HG03135 (cell line): ENCODE measurements around the gene SMIM11.
"Not testable (repeated sequence)": the region's sequence is repeated elsewhere in the genome, so short reads cannot be mapped to it uniquely, and the experiment has no call there.

Source experiments
- ATAC-seq: cut with Tn5 transposase; IDR thresholded peaks from one replicate; pipeline ENCODE4 v1.9.1; 2021; ENCODE audit warnings: mild to moderate bottlenecking, moderate library complexity; ENCODE audit not compliant: unreplicated experiment

The SMIM11 gene

DNA sequence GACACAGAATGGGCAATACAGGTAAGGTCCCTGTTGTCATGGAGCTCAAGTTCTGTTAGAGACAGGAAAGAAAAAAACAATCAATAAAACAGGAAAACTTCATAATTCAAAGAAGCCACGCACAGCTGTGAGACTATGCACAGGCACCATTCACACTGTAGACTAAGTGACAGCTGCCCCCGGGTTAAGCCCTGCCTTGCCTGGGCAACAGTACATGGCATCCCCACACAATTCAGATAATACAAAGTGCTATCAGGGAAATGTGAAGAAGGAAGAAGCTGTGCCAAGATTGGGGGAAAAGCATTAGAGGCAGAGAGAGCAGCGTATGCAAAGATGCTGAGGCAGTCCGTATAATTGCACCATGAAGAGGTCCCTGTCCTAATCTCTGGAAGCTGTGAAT is 20.5 kb upstream of the SMIM11 start:
- ATAC-seq = no peak

DNA sequence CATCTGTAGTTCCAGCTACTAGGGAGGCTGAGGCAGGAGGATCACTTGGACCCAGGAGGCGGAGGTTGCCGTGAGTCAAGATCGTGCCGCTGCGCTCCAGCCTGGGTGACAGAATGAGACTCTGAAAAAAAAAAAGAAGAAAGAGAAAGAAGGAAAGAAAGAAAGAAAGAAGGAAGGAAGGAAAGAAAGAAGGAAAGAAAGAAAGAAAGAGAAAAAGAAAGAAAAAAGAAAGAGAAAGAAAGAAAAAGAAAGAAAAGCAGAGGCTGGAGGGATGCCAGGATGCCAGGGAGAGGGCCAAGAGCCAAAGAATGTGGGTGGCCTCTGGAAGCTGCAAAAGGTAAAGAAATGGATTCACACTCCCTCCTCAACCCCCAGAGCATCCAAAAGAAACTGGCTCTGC is 19.7 kb upstream of the SMIM11 start:
- ATAC-seq = no peak

DNA sequence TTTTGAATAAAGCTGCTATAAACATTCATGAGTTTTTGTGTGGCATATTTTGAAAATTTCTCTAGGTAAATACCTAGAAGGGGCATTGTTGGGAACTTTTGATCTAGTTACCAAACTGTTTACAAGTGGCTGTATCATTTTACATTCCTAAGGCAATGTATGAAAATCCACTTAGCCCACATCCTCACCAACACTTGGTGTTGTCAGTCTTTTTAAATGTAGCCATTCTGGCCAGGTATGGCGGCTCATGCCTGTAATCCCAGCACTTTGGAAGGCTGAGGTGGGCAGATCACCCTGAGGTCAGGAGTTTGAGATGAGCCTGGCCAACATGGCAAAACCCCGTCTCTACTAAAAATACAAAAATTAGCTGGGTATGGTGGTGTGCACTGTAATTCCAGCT is 17.4 kb upstream of the SMIM11 start:
- no peak for ATAC-seq

DNA sequence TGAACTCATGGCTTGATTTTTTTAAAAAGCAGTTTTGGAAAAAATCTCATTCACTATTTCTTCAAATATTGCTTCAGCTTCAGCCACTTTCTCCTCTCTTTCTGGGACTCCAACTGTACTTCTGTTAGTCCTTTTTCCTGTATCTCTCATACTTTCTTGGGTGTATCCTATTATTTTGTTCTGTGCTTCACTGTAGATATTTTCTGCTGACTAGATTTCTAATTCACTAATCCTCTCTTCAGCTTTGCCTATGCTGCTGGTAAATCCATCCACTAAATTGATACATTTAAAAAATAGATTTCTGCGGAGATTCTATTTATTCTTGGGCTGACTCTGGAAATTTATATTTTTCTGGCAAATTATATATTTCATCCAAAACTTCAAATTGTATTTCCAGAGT is 16.4 kb upstream of the SMIM11 start:
- ATAC-seq = no peak

DNA sequence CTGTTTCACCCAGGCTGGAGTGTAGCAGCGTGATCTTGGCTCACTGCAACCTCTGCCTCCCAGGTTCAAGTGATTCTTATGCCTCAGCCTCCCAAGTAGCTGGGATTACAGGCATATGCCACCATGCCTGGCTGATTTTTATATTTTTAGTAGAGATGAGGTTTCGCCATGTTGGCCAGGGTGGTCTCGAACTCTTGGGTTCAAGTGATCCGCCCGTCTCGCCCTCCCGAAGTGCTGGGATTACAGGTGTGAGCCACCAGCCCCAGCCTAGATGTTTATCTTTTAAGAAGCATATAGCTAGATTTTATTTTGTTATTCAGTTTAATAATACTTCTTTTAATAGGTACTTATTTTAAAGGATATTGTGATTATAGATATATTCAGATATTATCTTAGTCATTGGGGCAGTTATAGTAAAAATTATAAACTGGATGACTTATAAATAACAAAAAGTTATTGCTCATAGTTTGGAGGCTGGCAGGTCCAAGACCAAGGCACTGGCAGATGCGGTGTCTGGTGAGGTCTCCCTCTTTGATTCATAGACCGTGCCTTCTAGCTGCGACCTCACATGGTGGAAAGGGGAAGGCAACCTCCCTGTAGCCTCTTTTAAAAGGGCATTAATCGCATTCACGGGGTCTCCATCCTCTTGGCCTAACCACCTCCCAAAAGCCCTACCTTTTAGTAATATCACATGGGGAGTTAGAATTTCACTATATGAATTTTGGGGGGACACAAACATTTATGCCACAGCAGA is 14.6 kb upstream of the SMIM11 start:
- ATAC-seq = no peak

DNA sequence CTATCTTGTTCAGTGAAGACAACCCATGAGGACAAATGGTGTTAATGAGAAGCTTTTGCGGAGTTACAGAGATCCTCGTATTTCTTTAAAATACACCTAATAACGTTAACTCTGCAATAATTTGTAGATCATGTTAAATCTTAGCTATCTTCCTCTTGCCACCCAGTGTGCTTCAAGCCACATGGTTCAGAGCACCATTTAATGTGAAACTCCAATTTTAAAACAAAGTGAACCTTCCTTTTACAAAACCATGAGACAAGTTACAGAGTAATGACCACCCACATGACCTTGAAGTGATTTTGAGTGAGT is 13.2 kb upstream of the SMIM11 start:
- no peak for ATAC-seq

DNA sequence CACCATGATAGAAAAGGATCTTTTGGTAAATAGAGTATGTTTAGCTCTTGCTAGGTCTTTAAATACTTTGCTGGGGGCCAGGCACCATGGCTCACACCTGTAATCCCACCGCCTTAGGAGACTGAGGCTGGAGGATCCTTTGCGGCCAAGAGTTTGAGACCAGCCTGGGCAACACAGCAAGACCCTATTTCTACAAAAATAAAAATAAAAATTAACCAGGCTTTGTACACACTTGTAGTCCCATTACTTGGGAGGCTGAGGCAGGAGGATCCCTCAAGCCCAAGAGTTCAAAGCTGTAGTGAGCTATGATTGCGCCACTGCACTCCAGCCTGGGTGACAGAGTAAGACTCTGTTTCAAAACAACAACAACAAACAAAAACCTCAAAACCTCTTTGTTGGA is 12.6 kb upstream of the SMIM11 start:
- ATAC-seq = no peak

DNA sequence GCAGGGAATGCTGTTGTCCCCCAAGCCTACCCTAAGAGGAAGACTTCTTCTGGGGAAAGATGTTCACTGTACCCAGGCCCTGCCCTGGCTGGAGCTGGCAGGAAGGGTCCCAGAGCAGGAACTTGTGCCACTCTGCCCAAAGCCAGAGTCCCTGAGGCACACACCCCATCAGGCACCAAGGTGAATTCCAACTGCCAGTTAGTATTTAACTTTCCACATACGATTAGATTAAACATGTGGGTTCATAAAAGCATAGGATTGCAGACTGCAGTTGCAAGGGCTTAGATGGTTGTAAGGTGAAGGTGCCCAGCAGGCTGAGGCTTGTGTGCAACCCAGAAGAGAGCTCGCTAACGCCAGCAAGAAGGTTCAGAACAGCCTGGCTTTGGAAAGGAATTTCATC is 11.6 kb upstream of the SMIM11 start, which contains the start of gene KCNE2:
Gene KCNE2, plus strand, starts transcription at position 274 of the 400 bp plus-strand sequence. CDS start 6,473 bp downstream, outside the sequence.
- ATAC-seq = no peak

DNA sequence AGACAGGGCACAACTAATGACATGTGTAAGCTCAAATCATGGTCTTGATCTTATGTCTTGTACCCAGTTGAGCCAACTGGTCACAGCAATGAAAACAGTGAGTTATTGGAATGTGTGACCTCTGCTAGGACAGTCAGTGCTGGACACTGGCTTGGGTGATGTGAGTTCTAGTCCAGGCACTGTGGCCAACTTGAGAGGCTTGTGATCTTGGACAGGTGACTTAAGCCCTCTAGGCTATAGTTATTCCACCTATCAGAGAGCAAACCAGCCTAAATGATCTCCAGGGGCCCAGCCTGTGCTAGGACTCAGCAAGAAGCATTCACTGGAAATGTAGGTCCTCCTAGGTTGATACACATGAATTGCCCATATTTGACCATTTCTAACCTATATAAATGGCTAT is 10.4 kb upstream of the SMIM11 start:
- ATAC-seq = no peak

DNA sequence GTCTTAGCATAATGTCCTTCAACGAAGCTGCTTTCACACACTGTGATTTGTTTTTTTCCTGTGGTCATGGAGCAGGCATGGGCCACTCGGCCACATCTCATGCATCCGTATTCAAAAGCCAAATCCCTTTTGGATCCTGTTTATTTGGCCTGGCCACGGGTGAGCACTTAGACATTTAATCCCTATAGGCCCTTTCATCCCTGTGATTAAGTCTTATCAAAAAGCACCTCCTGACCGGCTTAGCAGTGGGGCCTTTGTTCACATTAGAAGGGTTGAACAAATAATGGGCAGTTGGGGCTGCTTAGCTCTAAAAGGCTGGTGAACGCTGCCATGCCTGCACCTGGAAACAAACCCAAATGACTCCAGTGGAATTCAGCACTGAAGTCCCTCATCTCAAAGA is 9.5 kb upstream of the SMIM11 start:
- no peak for ATAC-seq

DNA sequence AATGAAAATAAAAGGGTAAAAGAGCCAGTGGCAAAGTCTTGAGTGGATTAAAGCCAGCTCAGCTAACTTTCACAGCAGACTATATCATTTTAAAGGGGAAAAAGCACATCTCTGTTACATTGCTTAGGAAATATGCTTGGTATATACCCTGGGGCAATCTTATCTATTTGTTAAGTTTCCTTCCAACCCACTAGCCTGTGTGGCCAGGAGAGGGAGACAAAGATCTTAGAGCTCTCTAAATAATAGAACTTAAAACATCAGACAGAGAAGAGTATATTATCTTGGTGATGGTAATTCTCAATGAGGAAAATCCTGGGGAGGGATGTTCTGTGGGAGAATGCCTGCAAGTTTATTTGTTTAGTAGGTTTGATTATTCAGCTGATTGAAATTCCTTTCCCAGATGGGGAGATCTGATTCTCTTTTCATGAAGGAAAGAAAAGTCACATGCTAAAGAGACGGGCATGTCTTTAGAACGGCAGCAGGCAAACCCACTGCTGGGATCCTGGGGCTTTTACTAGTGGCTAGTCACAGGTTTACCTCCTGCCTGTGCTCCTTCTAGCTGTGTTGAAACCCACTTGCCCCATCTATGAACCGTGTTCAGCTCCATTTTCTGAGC is 7.9 kb upstream of the SMIM11 start:
- no peak for ATAC-seq

DNA sequence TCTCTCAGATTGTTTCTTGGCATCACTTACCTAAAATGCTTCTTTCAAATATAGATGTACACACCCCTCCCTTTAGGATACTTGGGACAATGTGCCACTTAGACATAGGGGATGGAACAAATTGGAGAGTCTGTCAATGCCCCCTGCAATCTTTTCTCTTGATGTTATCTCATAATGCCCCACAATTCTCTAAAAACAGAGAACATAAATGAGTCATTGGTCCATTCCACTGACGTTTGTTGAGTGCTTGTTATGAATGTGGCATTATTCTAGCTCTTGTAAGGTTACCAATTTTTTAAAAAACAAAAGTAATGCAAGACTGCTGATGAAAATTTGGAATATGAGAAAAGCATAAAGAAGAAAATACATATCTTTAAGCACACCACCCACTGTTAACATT is 5.6 kb upstream of the SMIM11 start:
- ATAC-seq = no peak

DNA sequence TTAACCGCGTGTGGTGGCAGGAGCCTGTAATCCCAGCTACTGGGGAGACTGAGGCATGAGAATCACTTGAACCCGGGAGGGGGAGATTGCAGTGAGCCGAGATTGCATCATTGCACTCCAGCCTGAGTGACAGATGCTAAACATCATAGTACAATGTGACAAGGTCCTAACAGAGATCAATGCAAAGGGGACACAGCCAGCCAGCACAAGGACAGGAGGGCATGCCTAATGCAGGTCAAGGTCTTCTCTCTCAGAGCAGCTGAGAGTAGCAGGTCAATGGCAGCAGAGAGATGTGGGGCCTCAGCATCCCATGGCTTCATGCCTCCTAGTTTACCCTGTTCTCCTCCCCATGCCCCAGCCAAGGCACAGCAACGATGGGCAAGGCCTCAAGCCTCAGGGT is 3.0 kb upstream of the SMIM11 start:
- ATAC-seq = no peak

DNA sequence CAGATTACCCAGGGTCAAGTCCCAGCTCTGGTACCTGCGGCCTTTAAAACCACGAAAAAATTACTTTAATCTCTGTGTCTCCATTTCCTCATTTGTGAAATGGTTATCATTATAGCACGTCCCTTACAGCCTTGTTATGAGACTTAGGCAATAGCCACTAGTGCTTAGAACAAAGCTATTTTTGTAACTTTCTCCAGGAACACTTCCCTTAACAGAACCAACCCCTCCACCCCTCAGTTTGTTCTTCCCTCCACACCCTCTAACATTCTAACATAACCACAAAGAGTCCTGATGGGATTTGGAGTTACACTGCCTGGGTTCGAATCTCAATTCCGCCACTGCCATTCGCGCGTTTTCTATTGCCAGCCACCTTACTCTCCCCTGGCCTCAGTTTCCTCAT is 845 bp upstream of the SMIM11 start:
- ATAC-seq = not testable (repeated sequence)

DNA sequence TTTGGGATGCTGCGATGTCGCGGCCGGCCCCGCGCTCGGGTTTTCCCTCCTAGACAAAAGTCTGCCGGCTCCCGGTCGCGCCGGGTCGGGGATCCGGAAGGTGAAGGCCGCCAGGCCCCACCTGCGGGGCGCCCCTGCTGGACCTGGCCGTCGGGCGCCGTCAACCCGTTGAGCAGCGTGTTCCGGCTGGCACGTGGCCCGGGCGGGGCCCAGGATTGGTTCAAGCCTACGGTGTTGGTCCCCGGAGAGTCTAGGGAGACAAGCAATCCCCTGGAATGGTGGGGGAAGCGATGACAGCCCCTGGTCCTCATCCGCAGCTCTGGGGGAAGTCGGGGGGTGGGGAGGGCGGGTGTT is 289 bp downstream of the SMIM11 start:
- ATAC-seq = peak; percentile 73

DNA sequence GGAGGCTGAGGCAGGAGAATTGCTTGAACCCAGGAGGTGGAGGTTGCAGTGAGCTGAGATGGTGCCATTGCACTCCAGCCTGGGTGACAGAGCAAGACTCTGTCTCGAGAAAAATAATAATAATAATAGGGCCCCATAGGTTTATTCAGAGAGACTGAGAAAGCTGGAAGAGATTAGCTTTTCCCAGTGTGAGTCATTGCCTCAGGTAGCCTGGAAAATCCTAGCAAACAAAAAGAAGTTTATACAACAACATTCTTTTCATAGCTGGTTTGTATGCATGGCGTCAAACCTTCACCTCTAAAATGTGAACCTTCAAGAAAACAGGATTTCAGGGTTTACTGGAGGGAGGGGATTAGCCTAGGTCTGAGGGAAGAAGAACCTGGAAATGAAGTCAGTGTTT is 7.8 kb downstream of the SMIM11 start:
- ATAC-seq = not testable (repeated sequence)

DNA sequence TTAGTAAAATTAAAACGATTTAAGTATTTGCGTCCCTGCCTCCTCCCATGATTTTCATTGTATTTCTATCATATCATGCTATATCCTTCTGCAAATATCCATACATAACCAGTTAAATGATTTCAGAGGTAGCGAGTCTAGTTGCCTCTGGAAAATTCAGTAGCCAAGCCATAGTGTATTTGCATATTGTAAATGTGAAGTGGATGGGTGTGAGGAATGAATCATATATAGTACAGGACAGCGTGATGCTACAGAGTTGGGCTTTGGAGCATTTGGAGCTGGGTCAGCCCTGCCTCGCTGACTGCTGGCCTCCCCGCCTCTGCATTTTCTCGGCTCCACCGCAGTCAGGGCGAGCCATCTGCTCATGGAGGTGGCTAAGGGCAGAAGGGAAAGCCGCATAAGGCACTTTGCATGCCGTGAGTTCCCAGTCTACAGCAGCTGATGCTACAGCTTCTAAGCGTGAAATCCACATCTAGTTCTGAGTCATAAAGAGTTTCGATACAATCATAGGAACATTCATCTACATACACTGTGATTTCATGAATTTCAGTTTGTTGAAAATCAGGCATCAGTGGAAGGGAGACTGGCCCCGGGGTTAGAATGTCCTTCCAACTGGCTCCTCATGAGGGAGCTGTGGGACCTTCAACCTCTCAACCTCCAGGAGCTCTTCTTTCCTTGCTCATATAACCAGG is 8.6 kb downstream of the SMIM11 start:
- not testable (repeated sequence) for ATAC-seq

DNA sequence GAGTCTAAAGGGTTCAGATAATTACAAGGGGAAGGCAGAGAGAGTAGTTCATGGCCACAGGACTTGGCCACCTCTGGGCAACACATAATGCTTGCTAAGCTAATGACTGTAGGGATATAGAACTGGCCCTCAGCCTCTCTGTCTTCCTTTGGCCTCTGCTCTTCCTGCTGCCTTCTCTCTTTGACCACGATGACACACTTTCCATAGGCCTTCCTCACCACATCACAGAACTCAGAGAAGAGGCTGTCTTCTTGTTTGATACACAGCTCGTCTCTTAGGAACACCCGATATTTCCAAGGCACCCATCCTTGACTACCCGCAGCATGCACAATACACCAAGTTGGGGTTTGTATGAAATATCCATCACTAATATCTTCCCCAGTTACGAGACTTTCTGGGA is 25.2 kb downstream of the SMIM11 start:
- ATAC-seq = not testable (repeated sequence)

DNA sequence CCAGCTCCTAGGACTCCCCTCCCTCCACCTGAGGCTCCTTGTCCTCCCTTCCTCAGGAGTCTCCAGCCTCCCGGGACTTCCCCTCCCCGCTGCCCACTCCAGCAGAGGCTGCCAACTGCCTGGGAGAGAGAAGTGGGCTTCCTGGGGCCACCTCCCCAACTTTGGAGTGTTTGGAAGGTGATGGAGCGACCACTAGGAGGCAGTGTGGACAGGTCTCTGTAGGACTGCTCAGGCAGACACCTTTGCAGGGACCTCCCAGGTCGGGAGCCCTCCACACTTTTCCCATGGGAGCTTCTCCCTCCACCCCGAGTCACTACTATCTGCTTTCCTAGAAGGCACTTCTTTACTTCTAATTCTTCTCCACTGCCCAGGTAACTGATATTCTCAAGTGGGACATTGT is 29.4 kb downstream of the SMIM11 start:
- not testable (repeated sequence) for ATAC-seq

DNA sequence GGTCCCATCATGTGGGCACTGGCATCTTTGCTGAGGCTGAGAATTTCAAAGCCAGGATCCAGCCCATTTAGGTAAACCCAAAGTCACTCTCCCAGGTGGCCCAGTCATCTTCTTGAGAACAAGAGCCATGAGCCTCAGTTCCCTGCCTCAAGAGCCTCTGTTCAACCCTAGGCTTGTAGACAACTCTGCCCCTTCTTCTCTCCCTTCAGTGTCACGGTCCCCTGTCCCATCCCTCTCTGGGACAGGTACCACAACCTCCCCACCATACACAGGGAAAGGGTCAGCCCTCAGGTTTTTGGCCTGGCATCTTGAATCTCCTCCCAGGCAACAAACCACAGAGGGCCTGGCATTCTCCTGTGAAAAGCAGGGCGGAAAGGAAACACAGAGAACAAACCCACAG is 30.4 kb downstream of the SMIM11 start:
- ATAC-seq = not testable (repeated sequence)

DNA sequence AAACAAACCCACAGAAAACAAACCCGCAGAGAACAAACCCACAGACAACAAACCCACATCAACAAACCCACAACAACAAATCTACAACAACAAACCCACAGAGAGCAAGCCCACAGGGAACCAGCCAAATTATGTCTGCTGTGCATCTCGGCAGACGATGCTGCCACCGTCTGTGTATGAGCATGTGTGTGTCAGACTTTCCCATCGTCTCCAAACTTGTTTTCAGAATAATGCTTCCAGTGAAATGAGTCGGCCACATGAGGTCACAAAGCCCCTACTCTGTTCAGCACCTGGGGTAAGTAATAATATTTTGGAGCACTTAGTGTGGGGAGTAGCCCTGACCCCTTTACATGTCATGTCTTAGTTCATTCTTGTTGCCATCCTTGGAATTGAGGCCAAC is 30.8 kb downstream of the SMIM11 start:
- not testable (repeated sequence) for ATAC-seq

DNA sequence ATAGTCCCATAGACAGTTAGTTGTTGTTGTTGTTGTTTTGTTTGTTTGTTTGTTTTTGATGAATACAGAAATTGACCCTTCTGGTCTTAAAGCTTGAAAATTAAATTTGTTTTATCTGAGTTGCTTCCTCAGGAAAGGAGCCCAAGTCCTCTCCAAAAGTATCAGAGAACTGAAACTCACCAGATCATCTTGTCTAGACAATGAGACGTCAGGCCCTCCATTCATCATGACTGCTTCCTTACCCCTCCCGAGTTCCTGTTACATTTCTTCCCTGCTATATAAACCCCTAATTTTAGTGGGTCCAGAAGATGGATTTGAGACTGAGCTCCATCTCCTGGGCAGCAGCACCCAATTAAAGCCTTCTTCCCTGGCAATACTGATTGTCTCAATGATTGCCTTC is 31.4 kb downstream of the SMIM11 start:
- ATAC-seq = not testable (repeated sequence)
